GM18909 (cell line): ENCODE results near the gene PSMA5.

Experiments used
- ATAC-seq: cut with Tn5 transposase; IDR thresholded peaks from one replicate; pipeline ENCODE4 v1.9.1; 2021; ENCODE audit warnings: mild to moderate bottlenecking; ENCODE audit not compliant: unreplicated experiment, poor library complexity

PSMA5 gene

GRCh38 chr1:109371341-109371739 lies 54.9 kb downstream of the PSMA5 start:
- no peak for ATAC-seq

- no peak for ATAC-seq
Measured at GRCh38 chr1:109370712-109371340, 55.4 kb downstream of the PSMA5 start.

DNA sequence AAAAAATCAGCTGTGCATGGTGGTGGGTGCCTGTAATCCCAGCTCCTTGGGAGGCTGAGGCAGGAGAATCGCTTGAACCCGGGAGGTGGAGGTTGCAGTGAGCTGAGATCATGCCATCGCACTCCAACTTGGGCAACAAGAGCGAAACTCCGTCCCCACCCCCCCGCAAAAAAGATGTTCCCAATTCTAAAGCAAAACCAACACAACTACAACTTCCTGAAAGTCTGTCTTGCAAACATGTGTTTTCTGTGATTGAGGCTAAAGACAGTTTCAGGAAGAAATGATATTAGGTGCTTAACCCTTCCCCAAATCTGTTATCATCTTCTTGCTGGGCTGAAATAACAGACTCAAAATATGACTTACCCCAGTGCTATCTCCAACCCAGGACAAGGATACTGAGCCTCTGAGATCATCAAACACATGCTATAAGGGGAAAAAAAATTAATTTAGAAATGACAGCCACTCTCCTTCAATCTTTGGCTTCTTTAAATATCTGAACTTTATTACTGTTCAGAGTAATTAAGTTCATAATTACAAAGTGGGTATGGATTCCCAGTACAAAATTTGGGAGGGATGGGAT lies 57.0 kb downstream of the PSMA5 start:
- no peak for ATAC-seq

DNA sequence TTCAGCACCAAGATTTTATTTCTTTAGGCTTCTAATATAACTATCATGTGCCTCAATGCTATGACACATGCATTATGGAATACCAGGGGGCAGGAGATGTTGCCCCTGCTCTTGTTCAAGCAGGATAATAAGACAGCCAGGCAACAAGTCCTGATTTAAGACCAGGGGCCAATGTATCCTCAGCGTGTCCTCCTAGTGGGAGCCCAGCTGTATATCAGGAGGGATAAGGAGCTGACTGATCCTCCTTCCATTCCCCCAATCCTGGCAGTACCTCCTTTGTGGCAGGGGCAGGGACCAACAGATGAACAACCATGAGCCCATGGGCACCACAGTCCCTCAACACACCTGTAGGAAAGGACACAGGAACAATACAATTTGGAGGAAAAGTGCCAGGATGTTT lies 57.8 kb downstream of the PSMA5 start:
- no peak for ATAC-seq

DNA sequence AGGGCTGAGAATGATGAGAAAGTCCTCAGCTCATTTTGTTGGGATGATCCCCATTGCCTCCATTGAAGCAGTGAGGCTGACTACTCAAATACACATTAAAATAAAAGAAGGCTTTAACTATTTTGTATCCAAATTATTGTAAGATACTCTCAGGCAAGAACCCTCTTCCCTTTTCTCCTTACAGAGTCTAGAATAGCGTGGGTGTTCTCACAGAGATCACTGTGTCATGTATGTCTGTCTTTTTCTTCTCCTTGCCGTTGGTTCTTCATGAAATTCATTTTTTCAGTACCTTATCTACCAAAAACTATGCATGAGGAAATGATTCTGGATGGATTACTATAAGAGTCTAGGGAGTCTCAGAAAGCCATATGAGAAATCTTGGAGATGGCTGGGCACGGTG lies 58.6 kb downstream of the PSMA5 start:
- no peak for ATAC-seq

GRCh38 chr1:109365642-109366204 lies 60.5 kb downstream of the PSMA5 start:
- no peak for ATAC-seq

DNA sequence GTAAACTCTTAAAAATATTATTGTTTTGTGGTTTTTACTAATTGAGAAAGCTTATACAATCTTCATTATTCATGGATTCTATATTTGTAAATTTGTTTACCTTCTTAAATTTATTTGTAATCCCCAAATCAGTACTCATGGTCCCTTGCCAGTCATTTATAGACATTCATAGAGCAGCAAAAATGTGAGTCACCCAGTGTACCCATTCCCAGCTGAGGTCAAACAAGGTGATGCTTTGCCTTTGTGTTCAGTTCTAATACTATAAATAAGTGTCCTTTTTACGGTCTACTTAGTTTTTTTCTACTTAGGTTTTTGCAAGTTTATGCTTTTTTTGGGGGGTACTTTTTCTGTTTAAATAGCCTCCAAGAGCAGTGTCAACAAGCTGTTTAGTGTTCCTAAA lies 64.6 kb downstream of the PSMA5 start:
- ATAC-seq = no peak

GRCh38 chr1:109361069-109361468 lies 65.2 kb downstream of the PSMA5 start:
- ATAC-seq = no peak

DNA sequence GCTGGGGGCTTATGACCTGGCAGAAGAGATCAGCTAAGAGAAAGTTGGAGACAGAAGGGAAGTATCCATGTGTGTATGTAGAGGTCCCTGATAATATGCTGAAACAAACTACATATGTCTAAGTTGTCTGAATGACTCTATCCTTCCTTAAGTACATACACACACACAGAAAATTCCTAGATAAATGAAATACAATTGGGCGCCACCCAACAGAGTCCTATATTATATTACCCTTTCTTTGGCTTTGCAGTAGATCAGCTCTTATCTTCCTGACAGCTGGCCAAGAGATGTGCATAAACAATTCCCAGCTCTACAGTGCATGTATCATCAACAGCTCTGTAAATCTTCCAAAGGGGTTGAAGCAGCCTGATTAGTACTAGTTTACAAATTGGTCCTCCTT lies 68.6 kb downstream of the PSMA5 start:
- ATAC-seq = no peak

DNA sequence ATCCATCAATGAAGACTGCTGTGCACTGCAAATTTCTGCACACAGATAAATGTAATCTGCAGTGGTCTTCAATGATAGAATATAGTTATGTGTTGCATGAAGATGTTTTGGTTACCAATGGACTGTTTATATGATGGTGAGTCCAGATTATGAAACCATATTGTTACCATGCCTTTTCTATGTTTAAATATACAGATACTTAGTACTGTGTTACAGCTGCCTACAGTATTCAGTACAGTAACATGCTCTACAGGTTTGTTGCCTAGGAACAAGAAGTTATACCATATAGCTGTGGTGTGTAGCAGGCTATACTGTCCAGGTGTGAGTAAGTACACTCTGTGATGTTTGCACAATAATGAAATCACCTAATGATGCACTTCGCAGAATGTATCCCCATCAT lies 69.3 kb downstream of the PSMA5 start:
- ATAC-seq = no peak

GRCh38 chr1:109356505-109356904 lies 69.7 kb downstream of the PSMA5 start:
- no peak for ATAC-seq

GRCh38 chr1:109354929-109355328 lies 71.3 kb downstream of the PSMA5 start:
- no peak for ATAC-seq

DNA sequence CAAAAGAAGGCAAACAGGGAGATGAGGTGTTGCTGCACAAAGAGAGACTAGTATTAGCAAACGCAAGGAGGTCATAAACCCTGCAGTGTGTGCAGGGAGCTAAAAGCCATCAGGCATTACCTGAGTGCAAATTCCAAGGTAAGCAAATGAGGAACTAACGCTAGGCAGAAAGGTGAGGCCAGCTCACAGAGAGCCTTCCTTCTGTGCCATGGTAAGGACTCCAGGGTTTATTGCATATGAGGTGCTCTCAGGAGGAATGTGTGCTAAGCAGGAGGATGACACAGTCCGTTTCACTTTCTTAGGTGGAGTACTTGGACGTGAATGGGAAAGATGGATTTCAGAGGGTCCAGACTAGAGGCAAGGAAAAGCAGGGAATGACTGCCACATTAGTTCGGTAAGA lies 74.8 kb downstream of the PSMA5 start:
- ATAC-seq = no peak

DNA sequence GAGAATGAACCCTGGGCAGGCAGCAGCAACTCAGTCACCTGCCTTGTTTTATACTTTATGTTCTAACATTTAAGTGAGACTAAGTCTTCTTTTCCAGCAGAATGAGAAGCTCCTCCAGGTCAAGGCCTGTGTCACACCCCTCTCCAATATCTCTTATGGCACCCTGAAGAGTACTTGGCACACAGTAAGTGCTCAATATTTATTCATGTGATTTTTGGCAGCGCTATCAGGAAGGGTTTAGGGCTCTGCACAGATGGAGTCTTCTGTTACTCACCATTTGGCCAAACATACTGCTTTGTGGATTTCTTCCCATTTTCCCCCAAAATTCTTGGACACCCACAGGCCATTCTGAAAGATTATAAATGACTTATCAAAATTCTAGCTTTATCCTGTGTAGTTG lies 75.6 kb downstream of the PSMA5 start:
- no peak for ATAC-seq

GRCh38 chr1:109350182-109350581 lies 76.1 kb downstream of the PSMA5 start:
- no peak for ATAC-seq
